KG1 (cell line): Measurements from ENCODE around the gene PPARGC1A.

Experiments used
- DNase-seq: peaks from one replicate; lab custom pipeline; 2025; lab: John Stamatoyannopoulos, UW

The PPARGC1A gene

GRCh38 chr4:23774909-23775308 lies 114.9 kb downstream of the PPARGC1A start:
- no peak for DNase-seq

- no peak for DNase-seq
These were observed 115.8 kb downstream of the PPARGC1A start for GRCh38 chr4:23773884-23774636.

- no peak for DNase-seq
These were observed 119.8 kb downstream of the PPARGC1A start for GRCh38 chr4:23770011-23770410.

GRCh38 chr4:23769406-23769805 lies 120.4 kb downstream of the PPARGC1A start:
- no peak for DNase-seq

GRCh38 chr4:23768541-23768940 lies 121.3 kb downstream of the PPARGC1A start:
- no peak for DNase-seq

GRCh38 chr4:23766344-23766743 lies 123.5 kb downstream of the PPARGC1A start:
- DNase-seq: no peak

GRCh38 chr4:23763559-23763958 lies 126.3 kb downstream of the PPARGC1A start:
- DNase-seq: no peak

GRCh38 chr4:23762551-23762950 lies 127.3 kb downstream of the PPARGC1A start:
- DNase-seq: no peak

GRCh38 chr4:23759066-23759465 lies 130.8 kb downstream of the PPARGC1A start:
- no peak for DNase-seq

- DNase-seq: no peak
These were observed 135.2 kb downstream of the PPARGC1A start for GRCh38 chr4:23754688-23755087.

- DNase-seq: no peak
These were observed 139.7 kb downstream of the PPARGC1A start for GRCh38 chr4:23750125-23750524.

- DNase-seq: no peak
These were observed 142.5 kb downstream of the PPARGC1A start for GRCh38 chr4:23747281-23747735.

- no peak for DNase-seq
These were observed 143.2 kb downstream of the PPARGC1A start for GRCh38 chr4:23746672-23747071.

- DNase-seq: no peak
These were observed 143.8 kb downstream of the PPARGC1A start for GRCh38 chr4:23746027-23746426.

- no peak for DNase-seq
These were observed 144.5 kb downstream of the PPARGC1A start for GRCh38 chr4:23745377-23745776.
